ENCODE results near the gene CRCP. TPM values are rescaled to one million over a fixed set of nuclear protein-coding genes. Genes with fewer than 3 reads are reported as not detected.
"Not testable (repeated sequence)": the region's sequence is repeated elsewhere in the genome, so short reads cannot be mapped to it uniquely, and the experiment has no call there.

The CRCP gene
- total RNA-seq, 4 donors from 2014 or later: 45.9 to 61.9 (median 54.2) TPM

DNA sequence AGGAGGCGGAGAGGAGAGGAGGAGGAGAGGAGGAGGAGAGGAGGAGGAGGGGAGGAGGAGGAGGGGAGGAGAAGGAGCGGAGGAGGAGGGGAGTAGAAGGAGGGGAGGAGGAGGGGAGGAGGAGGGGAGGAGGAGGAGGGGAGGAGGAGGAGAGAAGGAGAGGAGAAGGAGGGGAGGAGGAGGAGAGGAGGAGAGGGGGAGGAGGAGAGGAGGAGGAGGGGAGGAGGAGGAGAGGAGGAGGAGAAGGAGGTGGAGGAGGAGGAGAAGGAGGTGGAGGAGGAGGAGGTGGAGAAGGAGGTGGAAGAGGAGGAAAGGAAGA is 15.5 kb upstream of the CRCP start:
- no peaks in the 10 kb centered on the region for H3K36me3 ChIP-seq
- no CpG with 5 or more reads among the region's 2 CpGs for WGBS
- DNase-seq (ENCODE audit: extremely low spot score): no peak
- H3K9me3 ChIP-seq: no peaks in the 10 kb centered on the region
- H3K27ac ChIP-seq (replicated peaks in 1 of 4): peak overlapping the region; percentile 76 to 84 (median 82)
- no peak for TF ChIP-seq CTCF (IDR thresholded peaks at IDR 0.05)
- TF ChIP-seq POLR2AphosphoS5 (IDR thresholded peaks at IDR 0.05): no peak
- TF ChIP-seq EP300 (IDR thresholded peaks at IDR 0.05): no peak
- TF ChIP-seq POLR2A (IDR thresholded peaks at IDR 0.05; ENCODE audit: low read depth): no peak
- H3K4me3 ChIP-seq: peak overlapping the region in 2 of 4 donors; percentile 53 to 58
- intact Hi-C loops (cut with DNase I): no loop called here
- H3K4me1 ChIP-seq: peaks cover 3 to 15% (median 13%) of the 10 kb centered on the region in 4 donors
- H3K27me3 ChIP-seq: no peaks in the 10 kb centered on the region

GRCh38 chr7:66099551-66100407 is 14.9 kb upstream of the CRCP start:
- H3K9me3 ChIP-seq: no peaks in the 10 kb centered on the region
- peaks cover 3 to 15% (median 13%) of the 10 kb centered on the region in 4 donors for H3K4me1 ChIP-seq
- no peaks in the 10 kb centered on the region for H3K36me3 ChIP-seq
- no peaks in the 10 kb centered on the region for H3K27me3 ChIP-seq
- TF ChIP-seq POLR2A (IDR thresholded peaks at IDR 0.05; ENCODE audit: low read depth) (no peak), POLR2AphosphoS5 (IDR thresholded peaks at IDR 0.05) (peak in 1 of 2 donors; percentile 69)
- intact Hi-C loops (cut with DNase I): no loop called here
- H3K27ac ChIP-seq (replicated peaks in 1 of 4): peak overlapping the region; percentile 76 to 84 (median 82)
- peak; percentile 92 for DNase-seq (ENCODE audit: extremely low spot score)
- peak overlapping the region; percentile 45 to 58 (median 51) for H3K4me3 ChIP-seq
- 5% methylated on average over 15 of the region's 15 CpGs for WGBS

DNA sequence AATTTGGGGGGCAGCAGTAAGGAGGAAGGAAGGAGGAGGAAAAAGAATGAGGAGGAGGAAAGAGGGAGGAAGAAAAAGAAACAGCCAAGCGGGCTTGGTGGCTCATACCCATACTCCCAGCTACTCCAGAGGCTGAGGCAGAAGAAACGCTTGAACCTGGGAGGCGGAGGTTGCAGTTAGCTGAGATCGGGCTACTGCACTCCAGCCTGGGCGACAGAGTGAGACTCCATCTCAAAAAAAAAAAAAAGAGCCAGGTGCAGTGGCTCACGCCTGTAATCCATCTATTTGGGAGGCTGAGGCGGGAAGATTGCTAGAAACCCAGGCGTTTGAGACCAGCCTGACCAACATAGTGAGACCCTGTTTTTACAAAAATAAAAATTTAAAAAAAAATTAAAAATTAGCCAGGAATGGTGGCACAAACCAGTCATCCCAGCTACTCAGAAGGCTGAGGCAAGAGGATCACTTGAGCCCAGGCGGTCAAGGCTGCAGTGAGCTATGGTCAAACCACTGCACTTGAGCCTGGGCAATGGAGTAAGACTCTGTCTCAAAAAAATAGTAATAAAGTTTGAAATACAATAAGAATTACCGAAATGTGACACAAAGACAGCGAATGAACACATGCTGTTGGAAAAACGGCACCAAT is 14.1 kb upstream of the CRCP start:
- Histone ChIP-seq H3K4me3 (peak overlapping the region; percentile 45 to 58 (median 51)), H3K4me1 (peaks cover 3 to 15% (median 13%) of the 10 kb centered on the region in 4 donors), H3K9me3 (no peaks in the 10 kb centered on the region), H3K27ac (replicated peaks in 1 of 4) (peak overlapping the region; percentile 76 to 84 (median 82)), H3K36me3 (no peaks in the 10 kb centered on the region), H3K27me3 (no peaks in the 10 kb centered on the region)
- intact Hi-C loops (cut with DNase I): no loop called here
- TF ChIP-seq POLR2AphosphoS5 (IDR thresholded peaks at IDR 0.05) (no peak), EP300 (IDR thresholded peaks at IDR 0.05) (no peak), POLR2A (IDR thresholded peaks at IDR 0.05; ENCODE audit: low read depth) (no peak), CTCF (IDR thresholded peaks at IDR 0.05) (no peak)
- no peak for DNase-seq (ENCODE audit: extremely low spot score)
- WGBS: 67% methylated on average over 12 of the region's 12 CpGs

- WGBS: 98% methylated on average over 6 of the region's 6 CpGs
These were observed 12.5 kb upstream of the CRCP start for GRCh38 chr7:66102168-66102567.

DNA sequence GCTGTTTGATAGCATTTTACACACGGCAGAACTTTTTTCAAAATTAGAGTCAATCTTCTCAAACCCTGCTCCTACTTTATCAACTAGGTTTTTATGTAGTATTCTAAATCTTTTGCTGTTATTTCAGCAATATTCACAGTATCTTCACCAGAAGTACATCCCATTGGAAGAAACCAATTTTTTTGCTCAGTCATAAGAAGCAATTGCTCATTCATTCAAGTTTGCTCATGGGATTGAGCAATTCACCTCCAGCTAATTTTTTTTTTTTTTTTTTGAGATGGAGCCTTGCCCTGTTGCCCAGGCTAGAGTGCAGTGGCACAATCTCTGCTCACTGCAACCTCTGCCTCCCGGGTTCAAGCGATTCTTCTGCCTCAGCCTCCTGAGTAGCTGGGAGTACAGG is 10.7 kb upstream of the CRCP start:
- H3K4me3 ChIP-seq; H3K9me3 ChIP-seq; H3K27me3 ChIP-seq; H3K36me3 ChIP-seq; DNase-seq (ENCODE audit: extremely low spot score); intact Hi-C loops (cut with DNase I); H3K27ac ChIP-seq (replicated peaks in 1 of 4): not testable (repeated sequence)
- WGBS: 91% methylated on average over 3 of the region's 3 CpGs
- H3K4me1 ChIP-seq: peaks cover 3 to 15% (median 13%) of the 10 kb centered on the region in 4 donors

More at GRCh38 chr7:66102168-66102567, 12.5 kb upstream of the CRCP start:
- intact Hi-C loops (cut with DNase I); H3K4me3 ChIP-seq; DNase-seq (ENCODE audit: extremely low spot score); H3K27ac ChIP-seq (replicated peaks in 1 of 4); H3K27me3 ChIP-seq; H3K9me3 ChIP-seq; H3K36me3 ChIP-seq: not testable (repeated sequence)
- peaks cover 3 to 15% (median 13%) of the 10 kb centered on the region in 4 donors for H3K4me1 ChIP-seq

DNA sequence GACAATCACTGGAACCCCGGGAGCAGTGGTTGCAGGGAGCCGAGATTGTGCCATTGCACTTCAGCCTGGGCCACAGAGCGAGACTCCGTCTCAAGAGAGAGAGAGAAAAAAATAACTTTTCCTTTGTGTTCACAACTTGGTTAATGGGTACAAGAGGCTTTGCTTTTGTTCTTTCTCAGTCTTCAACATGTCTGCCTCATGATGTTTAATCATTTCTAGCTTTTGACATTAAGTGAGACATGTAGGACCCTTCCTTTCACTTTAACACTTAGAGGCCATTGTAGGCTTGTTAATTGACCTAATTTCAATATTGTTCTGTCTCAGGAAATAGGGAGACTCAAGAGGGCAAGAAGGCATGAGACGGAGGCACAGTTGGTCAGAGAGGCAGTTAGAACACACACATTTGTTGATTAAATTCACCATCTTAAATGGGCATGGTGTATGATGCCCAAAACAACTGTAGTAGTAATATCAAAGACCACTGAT is 9.3 kb upstream of the CRCP start:
- TF ChIP-seq POLR2AphosphoS5 (IDR thresholded peaks at IDR 0.05) (no peak), POLR2A (IDR thresholded peaks at IDR 0.05; ENCODE audit: low read depth) (no peak), EP300 (IDR thresholded peaks at IDR 0.05) (no peak), CTCF (IDR thresholded peaks at IDR 0.05) (no peak)
- intact Hi-C loops (cut with DNase I): no loop called here
- no peak for DNase-seq (ENCODE audit: extremely low spot score)
- 94% methylated on average over 5 of the region's 5 CpGs for WGBS
- H3K27ac ChIP-seq (replicated peaks in 1 of 4): no peak overlapping the region
- H3K4me1 ChIP-seq: peaks cover 3 to 7% (median 4%) of the 10 kb centered on the region in 4 donors
- no peaks in the 10 kb centered on the region for H3K9me3 ChIP-seq
- H3K27me3 ChIP-seq: no peaks in the 10 kb centered on the region
- no peaks in the 10 kb centered on the region for H3K36me3 ChIP-seq
- H3K4me3 ChIP-seq: no peak overlapping the region

- H3K27me3 ChIP-seq; H3K4me3 ChIP-seq; H3K27ac ChIP-seq (replicated peaks in 1 of 4); DNase-seq (ENCODE audit: extremely low spot score); H3K4me1 ChIP-seq; intact Hi-C loops (cut with DNase I); H3K9me3 ChIP-seq; H3K36me3 ChIP-seq: not testable (repeated sequence)
- 87% methylated on average over 5 of the region's 5 CpGs for WGBS
These were observed 6.2 kb upstream of the CRCP start for GRCh38 chr7:66108410-66108809.
